ENCODE measurements around the gene METRNL. TPM values are rescaled to one million over a fixed set of nuclear protein-coding genes. Genes with fewer than 3 reads are reported as not detected.
"Not testable (repeated sequence)": the region's sequence is repeated elsewhere in the genome, so short reads cannot be mapped to it uniquely, and the experiment has no call there.

The METRNL gene
- total and polyA plus RNA-seq, 4 donors: 0.67 to 9.0 (median 8.6) TPM

DNA sequence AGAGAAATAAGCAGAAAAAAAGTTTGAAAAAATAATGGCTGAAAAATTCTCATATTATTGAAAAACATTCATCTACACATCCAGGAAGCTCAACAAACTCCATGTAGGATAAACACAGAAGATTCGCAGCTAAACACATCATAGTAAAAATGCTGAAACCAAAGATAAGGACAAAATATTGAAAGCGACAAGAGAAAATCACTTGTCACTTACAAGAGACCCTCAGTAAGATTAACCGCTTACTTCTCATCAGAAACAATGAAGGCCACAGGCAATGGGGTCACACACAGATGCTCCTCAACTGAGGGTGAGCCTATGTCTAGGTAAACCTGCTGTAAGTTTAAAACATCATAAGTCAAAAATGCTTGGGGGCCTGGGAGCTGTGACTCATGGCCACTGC is 38.1 kb upstream of the METRNL start (continued):
- no peak for TF ChIP-seq RAD21 (IDR thresholded peaks at IDR 0.05)
- TF ChIP-seq TAF1 (conservative IDR thresholded peaks at IDR 0.05): no peak

DNA sequence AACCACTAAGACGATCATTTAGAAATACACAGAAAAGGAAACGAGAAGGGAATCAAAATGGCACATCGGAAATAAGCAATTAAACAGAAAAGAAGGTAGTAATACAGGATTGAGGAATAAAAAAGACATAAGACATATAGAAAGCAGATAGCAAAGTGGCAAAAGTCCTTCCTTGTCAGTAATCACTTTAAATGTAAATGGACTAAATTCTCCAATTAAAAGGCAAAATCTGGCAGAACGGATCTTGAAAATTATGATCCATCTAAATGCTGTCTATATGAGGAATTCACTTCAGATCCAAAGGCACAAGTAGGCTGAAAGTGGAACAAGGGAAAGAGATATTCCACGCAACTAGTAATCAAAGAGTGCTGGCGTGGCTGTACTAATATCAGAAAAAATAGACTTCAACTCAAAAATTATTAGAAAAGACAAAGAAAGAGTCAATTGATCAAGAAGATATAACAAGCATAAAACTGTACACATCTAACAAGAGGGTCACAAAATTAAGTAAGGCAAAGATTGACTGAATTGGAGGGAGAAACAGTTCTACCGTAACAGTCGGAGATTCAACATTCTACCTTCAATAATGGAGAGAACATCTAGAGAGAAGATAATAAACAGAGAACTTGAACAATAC is 36.8 kb upstream of the METRNL start:
- H3K36me3 ChIP-seq (ENCODE audit: control insufficient read depth in 4 of 4, insufficient read depth in 3 of 4, low read depth in 1 of 4, low read length in 3 of 4): peaks cover 0 to 13% (median 4%) of the 10 kb centered on the region in 4 donors
- peaks cover 3 to 7% (median 4%) of the 10 kb centered on the region in 4 donors for H3K9me3 ChIP-seq (ENCODE audit: control insufficient read depth in 4 of 4, low read length in 3 of 4)
- WGBS: 93% methylated on average over 8 of the region's 8 CpGs
- no peak overlapping the region for H3K9ac ChIP-seq (ENCODE audit: low read depth in 1 of 2, low read length in 2 of 2)
- no peaks in the 10 kb centered on the region for H3K4me1 ChIP-seq (ENCODE audit: control insufficient read depth in 4 of 4, insufficient read depth in 4 of 4, low read length in 3 of 4)
- H3K27ac ChIP-seq (ENCODE audit: low read depth in 1 of 2, low read length in 2 of 2): no peak overlapping the region
- no peaks in the 10 kb centered on the region for H3K27me3 ChIP-seq (ENCODE audit: control insufficient read depth in 4 of 4, insufficient read depth in 4 of 4, low read length in 3 of 4)
- TF ChIP-seq HNF4G (IDR thresholded peaks at IDR 0.05) (no peak), GABPA (IDR thresholded peaks at IDR 0.05 in 1 of 2, conservative IDR thresholded peaks at IDR 0.05 in 1 of 2) (no peak), MAX (IDR thresholded peaks at IDR 0.05) (no peak), ZBTB33 (IDR thresholded peaks at IDR 0.05) (no peak), JUND (IDR thresholded peaks at IDR 0.05) (no peak), SP1 (IDR thresholded peaks at IDR 0.05) (no peak), FOXA1 (IDR thresholded peaks at IDR 0.05) (no peak), REST (IDR thresholded peaks at IDR 0.05) (no peak), NR2F2 (IDR thresholded peaks at IDR 0.05) (no peak), EGR1 (IDR thresholded peaks at IDR 0.05; ENCODE audit: low read depth in 2 of 2) (no peak), RAD21 (IDR thresholded peaks at IDR 0.05) (no peak)
- H3K4me3 ChIP-seq (ENCODE audit: low read depth in 1 of 3, low read length in 3 of 3): no peak overlapping the region
- no peak for DNase-seq (ENCODE audit: low spot score)

DNA sequence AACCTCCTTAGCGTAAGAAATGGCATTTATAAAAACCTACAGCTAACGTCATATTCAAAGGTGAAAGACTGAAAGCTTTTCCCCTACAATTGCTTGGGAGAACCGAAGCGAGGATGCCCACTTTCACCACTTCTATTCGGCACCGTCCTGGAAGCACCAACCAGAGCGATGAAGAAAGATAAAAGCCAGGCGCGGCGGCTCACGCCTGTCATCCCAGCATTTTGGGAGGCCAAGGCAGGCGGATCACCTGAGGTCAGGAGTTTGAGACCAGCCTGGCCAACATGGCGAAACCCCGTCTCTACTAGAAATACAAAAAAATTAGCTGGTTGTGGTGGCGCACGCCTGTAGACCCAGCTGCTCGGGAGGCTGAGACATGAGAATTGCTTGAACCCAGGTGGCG is 34.9 kb upstream of the METRNL start:
- WGBS: 98% methylated on average over 18 of the region's 18 CpGs
- not testable (repeated sequence) for H3K4me1 ChIP-seq (ENCODE audit: control insufficient read depth in 4 of 4, insufficient read depth in 4 of 4, low read length in 3 of 4); H3K27ac ChIP-seq (ENCODE audit: low read depth in 1 of 2, low read length in 2 of 2); DNase-seq (ENCODE audit: low spot score); H3K9me3 ChIP-seq (ENCODE audit: control insufficient read depth in 4 of 4, low read length in 3 of 4); H3K9ac ChIP-seq (ENCODE audit: low read depth in 1 of 2, low read length in 2 of 2); H3K4me3 ChIP-seq (ENCODE audit: low read depth in 1 of 3, low read length in 3 of 3); H3K27me3 ChIP-seq (ENCODE audit: control insufficient read depth in 4 of 4, insufficient read depth in 4 of 4, low read length in 3 of 4)
- peaks cover 0 to 13% (median 4%) of the 10 kb centered on the region in 4 donors for H3K36me3 ChIP-seq (ENCODE audit: control insufficient read depth in 4 of 4, insufficient read depth in 3 of 4, low read depth in 1 of 4, low read length in 3 of 4)
